Measurements from ENCODE around the gene ORC3. TPM values are rescaled to one million over a fixed set of nuclear protein-coding genes. Genes with fewer than 3 reads are reported as not detected.
A peak's percentile ranks its signal among the peaks of the same experiment; 100 is the strongest.
"Not testable (repeated sequence)": the region's sequence is repeated elsewhere in the genome, so short reads cannot be mapped to it uniquely, and the experiment has no call there.

Gene ORC3
- total RNA-seq, 4 donors from 2014 or later = 11.2 to 24.8 (median 16.9) TPM

DNA sequence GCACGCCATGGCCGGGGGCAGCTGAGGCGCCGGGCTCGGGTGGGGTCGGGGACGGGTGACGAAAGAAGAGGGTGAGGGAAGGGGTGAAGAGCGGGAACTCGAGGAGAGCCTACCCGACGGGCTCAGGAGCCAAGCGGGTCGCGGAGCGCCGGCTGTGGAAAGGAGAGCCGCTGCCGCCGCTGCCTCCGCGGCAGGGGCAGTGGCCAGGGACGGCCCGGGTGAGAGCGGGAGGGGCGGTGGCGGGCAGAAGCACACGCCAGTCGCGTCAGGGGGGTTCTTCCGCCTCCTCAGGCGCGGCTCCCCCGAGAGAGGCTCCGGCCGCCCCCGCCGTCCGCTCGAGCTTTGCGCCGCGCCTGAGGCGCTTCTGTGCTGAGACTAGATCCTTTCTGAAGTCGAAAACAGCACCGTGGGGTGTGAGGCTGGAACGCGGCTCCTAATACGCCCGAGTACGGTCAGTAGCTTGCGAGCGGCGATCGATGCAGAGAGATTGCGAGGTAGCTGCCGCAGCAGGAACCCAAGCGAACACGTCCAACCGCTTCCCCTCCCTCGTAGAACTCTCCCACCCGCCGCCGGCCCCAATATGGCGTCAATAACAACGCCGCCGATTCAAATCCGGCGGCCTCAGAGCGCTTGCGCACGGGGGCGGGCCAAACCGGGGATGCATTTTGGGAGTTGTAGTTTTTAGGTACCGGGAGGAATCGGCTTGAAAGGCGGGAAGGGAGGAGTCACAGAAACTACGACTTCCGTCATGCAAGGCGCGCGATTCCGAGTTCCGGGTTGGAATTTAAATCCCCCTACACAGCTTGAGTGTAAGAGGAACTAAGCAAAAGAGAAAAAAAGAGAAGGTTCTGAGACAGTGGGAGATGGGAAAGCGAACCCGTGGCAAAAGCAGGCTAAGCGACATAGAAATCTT, 112.0 kb downstream of the ORC3 start, which contains the start of gene AKIRIN2:
TSS of gene AKIRIN2 (minus strand) at position 558 of the 913 bp plus-strand sequence. CDS start at position 9, 549 bp downstream.
- H3K9me3 ChIP-seq = no peaks in the 10 kb centered on the region
- H3K4me1 ChIP-seq = peaks cover 0 to 10% (median 4%) of the 10 kb centered on the region in 4 donors
- H3K4me3 ChIP-seq = peak within 1 kb of the TSS; percentile 71 to 99 (median 92)
- DNase-seq = peak; percentile 96 to 99 (median 97)
- H3K27ac ChIP-seq = peak within 1 kb of the TSS; percentile 96 to 99 (median 98)
- TF ChIP-seq CTCF (IDR thresholded peaks at IDR 0.05) (no peak), POLR2A (IDR thresholded peaks at IDR 0.05) (peak; percentile 94 to 97)
- H3K36me3 ChIP-seq = no peaks in the 10 kb centered on the region
- H3K27me3 ChIP-seq = no peaks in the 10 kb centered on the region

GRCh38 chr6:87702589-87702945, 112.6 kb downstream of the ORC3 start:
- Histone ChIP-seq H3K4me3 (peak overlapping the region; percentile 71 to 99 (median 92)), H3K27me3 (no peaks in the 10 kb centered on the region), H3K27ac (peak overlapping the region; percentile 96 to 99 (median 98)), H3K9me3 (no peaks in the 10 kb centered on the region), H3K4me1 (peaks cover 0 to 6% (median 1%) of the 10 kb centered on the region in 4 donors), H3K36me3 (no peaks in the 10 kb centered on the region)
- no peak for TF ChIP-seq POLR2A (IDR thresholded peaks at IDR 0.05)
- TF ChIP-seq CTCF (IDR thresholded peaks at IDR 0.05) = no peak
- no peak for DNase-seq

DNA sequence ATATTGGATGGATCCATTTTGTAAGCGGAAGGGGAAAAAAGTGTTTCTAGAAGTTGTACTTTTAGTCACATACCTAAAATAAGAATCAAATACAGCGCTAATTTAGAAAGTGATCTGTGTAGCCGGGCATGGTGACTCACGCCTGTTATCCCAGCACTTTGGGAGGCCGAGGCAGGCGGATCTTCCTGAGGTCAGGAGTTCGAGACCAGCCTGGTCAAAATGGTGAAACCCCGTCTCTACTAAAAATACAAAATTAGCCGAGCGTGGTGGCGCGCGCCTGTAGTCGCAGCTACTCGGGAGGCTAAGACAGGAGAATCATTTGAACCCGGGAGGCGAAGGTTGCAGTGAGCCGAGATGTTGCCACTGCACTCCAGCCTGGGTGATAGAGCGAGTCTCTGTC, 113.1 kb downstream of the ORC3 start:
- H3K27me3 ChIP-seq, DNase-seq, H3K4me1 ChIP-seq, H3K9me3 ChIP-seq, H3K36me3 ChIP-seq: not testable (repeated sequence)
- peak overlapping the region; percentile 96 to 99 (median 98) for H3K27ac ChIP-seq
- H3K4me3 ChIP-seq = peak overlapping the region in 3 of 4 donors; percentile 71 to 99 (median 89)

DNA sequence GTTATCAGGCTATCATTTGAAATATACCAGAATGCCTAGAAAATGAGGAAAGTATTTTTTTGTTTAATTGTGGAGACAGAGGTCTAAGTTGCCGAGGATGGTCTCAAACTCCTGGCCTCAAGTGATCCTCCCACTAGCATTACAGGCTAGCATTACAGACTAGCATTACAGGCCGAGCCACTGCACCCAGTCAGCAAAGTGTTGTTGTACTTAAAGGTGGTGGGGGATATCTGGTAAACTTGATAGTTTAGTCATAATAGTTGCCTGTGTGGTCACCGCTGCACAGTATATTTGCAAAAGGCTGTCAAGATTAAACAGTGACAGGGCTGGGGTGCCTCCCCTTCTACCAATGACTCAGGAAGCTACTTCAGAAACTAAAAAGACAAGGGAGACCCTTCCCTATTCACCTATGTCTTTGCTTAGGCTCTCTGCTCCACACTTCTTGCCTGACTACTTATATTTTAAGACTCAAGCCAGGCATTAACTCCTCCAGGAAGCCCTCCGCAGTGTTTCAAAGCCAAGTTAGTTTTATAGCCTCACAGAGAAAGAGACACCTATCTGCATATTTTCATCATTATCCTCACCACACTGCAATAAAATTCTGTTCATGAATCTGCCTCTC, 115.2 kb downstream of the ORC3 start:
- no peak for TF ChIP-seq CTCF (IDR thresholded peaks at IDR 0.05)
- no peaks in the 10 kb centered on the region for H3K27me3 ChIP-seq
- no peak overlapping the region for H3K4me3 ChIP-seq
- no peak overlapping the region for H3K27ac ChIP-seq
- DNase-seq = no peak
- no peaks in the 10 kb centered on the region for H3K9me3 ChIP-seq
- H3K4me1 ChIP-seq = no peaks in the 10 kb centered on the region
- H3K36me3 ChIP-seq = no peaks in the 10 kb centered on the region

GRCh38 chr6:87706187-87706966, 116.4 kb downstream of the ORC3 start:
- H3K4me1 ChIP-seq = no peaks in the 10 kb centered on the region
- DNase-seq = no peak
- no peak overlapping the region for H3K27ac ChIP-seq
- no peaks in the 10 kb centered on the region for H3K27me3 ChIP-seq
- H3K36me3 ChIP-seq = no peaks in the 10 kb centered on the region
- H3K4me3 ChIP-seq = no peak overlapping the region
- TF ChIP-seq POLR2A (IDR thresholded peaks at IDR 0.05) (no peak), CTCF (IDR thresholded peaks at IDR 0.05) (no peak)
- no peaks in the 10 kb centered on the region for H3K9me3 ChIP-seq

GRCh38 chr6:87708581-87709427, 118.9 kb downstream of the ORC3 start:
- not testable (repeated sequence) for H3K4me3 ChIP-seq, H3K4me1 ChIP-seq, H3K27ac ChIP-seq, H3K9me3 ChIP-seq, H3K27me3 ChIP-seq, H3K36me3 ChIP-seq, DNase-seq

Measured in Peyer's patch (tissue), 4 donors.